ENCODE measurements around the gene ANKRD33B.

Gene ANKRD33B

DNA sequence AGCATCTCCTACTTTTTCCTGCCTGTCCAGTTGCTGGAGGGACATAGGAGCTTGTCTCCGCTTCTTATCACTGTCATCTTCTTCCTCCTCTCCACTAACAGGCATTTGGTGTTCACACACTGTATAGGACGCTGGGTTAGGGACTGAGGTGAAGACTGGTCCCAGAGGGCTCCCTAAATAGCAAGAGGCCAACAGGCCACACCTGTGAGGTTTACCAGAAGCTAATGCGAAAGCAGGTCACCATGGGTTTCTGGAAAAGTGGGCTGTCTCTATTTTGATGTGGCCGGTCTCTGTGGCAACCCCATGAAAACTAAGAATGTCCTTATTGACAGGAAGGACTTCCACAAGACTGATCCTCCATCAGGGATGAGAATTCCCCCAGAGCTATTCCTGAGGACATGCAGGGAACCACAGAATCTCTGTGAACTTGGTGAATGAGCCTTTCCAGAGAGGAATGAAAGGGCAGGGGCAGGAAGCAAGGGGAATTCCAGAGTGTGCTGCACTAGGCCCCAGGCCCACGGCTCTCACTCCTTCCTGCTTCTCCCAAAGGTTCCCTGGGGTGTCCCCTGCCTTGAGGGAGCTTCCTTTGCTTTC, 135.5 kb downstream of the ANKRD33B start:
- Mint-ChIP-seq H3K9me3 (no peaks in the 10 kb centered on the region), H3K4me3 (no peak overlapping the region), H3K4me1 (ENCODE audit: low read depth) (peaks cover 14% of the 10 kb centered on the region), H3K27ac (peak overlapping the region; percentile 15), H3K27me3 (ENCODE audit: low read depth) (no peaks in the 10 kb centered on the region), H3K36me3 (ENCODE audit: low read depth) (peaks cover 4% of the 10 kb centered on the region)

DNA sequence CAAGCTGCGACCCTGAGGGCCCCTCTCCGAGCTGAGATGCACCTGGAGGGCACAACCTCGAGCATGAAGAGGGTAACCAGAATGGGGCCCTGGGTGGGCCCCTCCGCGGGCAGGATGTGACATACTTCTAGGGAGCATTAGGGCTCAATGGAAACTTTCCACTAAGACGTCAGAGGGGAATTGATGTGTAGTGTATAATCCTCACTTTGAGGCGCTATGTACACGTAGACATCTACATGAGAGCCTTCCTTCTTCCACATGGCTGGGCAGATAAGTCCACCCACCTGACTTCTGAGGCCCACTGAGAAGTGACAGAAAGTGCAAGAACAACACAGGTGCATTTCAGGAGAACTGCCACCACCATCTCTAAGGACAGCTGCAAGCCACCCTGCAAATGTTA, 136.1 kb downstream of the ANKRD33B start:
- no peak overlapping the region for H3K27ac Mint-ChIP-seq
- H3K27me3 Mint-ChIP-seq (ENCODE audit: low read depth): no peaks in the 10 kb centered on the region
- H3K4me1 Mint-ChIP-seq (ENCODE audit: low read depth): peaks cover 20% of the 10 kb centered on the region
- no peak overlapping the region for H3K4me3 Mint-ChIP-seq
- peaks cover 4% of the 10 kb centered on the region for H3K36me3 Mint-ChIP-seq (ENCODE audit: low read depth)
- H3K9me3 Mint-ChIP-seq: no peaks in the 10 kb centered on the region

DNA sequence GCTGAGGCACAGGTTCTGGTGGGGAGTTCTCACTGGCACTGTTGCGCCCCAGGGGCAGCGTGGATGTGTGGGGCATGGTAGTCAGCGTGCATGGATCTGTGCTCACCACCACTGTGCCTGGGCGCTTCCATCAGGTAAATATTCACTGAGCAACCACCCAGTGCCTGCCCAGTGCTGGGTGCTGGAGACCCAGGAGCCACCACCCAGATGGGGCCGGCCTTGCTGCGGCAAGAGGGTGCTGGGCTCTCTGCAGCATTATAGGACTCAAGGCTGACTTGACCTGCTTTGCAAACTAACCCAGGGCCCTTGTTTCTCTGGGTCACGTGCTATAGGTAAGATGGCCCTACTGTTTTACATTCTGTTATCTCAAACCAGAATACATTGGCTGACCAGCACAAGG, 136.6 kb downstream of the ANKRD33B start:
- H3K4me3 Mint-ChIP-seq: no peak overlapping the region
- no peaks in the 10 kb centered on the region for H3K27me3 Mint-ChIP-seq (ENCODE audit: low read depth)
- no peaks in the 10 kb centered on the region for H3K9me3 Mint-ChIP-seq
- no peak overlapping the region for H3K27ac Mint-ChIP-seq
- peaks cover 24% of the 10 kb centered on the region for H3K4me1 Mint-ChIP-seq (ENCODE audit: low read depth)
- H3K36me3 Mint-ChIP-seq (ENCODE audit: low read depth): peaks cover 4% of the 10 kb centered on the region

DNA sequence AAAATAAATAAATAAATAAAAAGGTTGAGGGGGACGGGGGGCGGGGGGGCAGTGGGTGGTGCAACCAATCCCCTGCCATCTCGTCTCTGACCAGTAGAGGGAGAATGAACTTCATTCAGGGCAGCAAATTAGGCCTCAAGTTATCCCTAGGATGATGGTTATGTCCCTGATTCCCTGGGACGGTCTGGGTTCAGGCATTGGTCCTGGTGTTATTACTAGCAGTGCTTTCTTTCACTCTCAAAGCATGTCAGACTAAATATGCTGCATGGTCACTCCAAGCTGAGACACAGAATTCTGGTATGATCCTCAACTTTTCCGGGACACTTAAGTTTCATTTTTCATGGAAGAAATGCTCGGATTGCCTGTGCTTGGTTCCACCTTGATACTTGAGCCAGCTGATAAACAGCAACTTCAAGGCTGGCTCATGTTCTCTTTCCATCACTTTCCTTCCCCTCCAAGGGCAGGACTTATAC, 137.7 kb downstream of the ANKRD33B start:
- Mint-ChIP-seq H3K9me3 (no peaks in the 10 kb centered on the region), H3K27ac (no peak overlapping the region), H3K4me1 (ENCODE audit: low read depth) (peaks cover 33% of the 10 kb centered on the region), H3K36me3 (ENCODE audit: low read depth) (peaks cover 4% of the 10 kb centered on the region), H3K4me3 (no peak overlapping the region), H3K27me3 (ENCODE audit: low read depth) (no peaks in the 10 kb centered on the region)

DNA sequence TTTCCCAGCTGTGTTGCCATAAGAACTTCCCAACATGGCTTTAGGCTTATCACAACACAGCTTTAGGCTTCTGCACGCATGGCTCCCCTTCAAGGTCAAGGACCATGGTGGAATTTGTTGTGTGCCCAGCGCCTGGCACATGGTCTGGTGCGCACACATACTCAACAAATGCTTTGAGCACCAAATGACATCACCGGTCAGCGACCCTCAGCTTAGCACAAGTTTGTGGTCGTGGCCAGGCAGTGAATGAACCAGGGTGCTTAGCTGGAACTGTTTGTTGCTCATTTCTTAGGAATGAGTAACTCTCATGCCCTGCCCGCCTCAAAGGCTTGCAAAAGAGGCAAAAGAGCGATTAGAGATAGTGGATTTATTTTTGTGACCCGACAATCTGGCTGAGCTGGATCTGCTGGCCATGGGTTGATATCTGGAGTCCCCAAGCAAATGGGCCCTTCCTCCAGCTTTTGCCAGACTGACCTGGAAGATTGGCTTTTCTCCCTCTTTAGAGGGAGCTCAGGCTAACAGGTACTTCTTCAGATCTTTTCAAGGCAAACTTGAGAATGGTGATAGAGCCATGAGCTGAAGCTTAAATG, 138.3 kb downstream of the ANKRD33B start:
- peaks cover 33% of the 10 kb centered on the region for H3K4me1 Mint-ChIP-seq (ENCODE audit: low read depth)
- H3K4me3 Mint-ChIP-seq: no peak overlapping the region
- no peaks in the 10 kb centered on the region for H3K27me3 Mint-ChIP-seq (ENCODE audit: low read depth)
- H3K27ac Mint-ChIP-seq: no peak overlapping the region
- no peaks in the 10 kb centered on the region for H3K9me3 Mint-ChIP-seq
- peaks cover 4% of the 10 kb centered on the region for H3K36me3 Mint-ChIP-seq (ENCODE audit: low read depth)

DNA sequence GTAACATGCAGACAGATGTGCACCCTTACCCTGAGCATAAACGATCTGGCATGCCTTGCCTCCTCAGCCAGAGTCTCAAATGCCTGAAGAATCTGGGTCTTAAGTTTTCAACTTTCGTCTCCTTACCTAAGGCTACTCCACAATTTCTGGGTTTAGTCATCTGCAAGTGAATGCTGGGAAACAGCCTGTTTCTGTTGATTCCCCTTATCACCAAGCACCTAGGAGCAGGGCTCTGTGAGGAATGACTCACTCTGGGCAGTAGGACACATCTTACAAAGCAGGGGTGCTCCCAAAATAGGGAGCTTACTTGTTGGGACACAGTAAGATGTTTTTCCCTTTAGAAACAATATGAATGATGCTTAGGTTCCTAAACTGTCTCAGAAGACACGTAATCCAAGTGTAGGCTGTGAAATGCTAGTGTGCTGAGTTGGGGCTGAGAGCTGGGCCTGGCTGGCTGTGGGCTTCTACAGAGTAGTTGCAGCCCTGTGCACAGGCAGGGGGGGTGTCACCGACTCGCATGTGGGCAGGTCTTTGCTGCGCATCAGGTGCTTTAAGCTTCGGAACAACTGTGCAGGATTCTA, 139.1 kb downstream of the ANKRD33B start:
- H3K4me3 Mint-ChIP-seq: no peak overlapping the region
- peaks cover 35% of the 10 kb centered on the region for H3K4me1 Mint-ChIP-seq (ENCODE audit: low read depth)
- H3K36me3 Mint-ChIP-seq (ENCODE audit: low read depth): peaks cover 4% of the 10 kb centered on the region
- H3K9me3 Mint-ChIP-seq: no peaks in the 10 kb centered on the region
- no peak overlapping the region for H3K27ac Mint-ChIP-seq
- no peaks in the 10 kb centered on the region for H3K27me3 Mint-ChIP-seq (ENCODE audit: low read depth)

DNA sequence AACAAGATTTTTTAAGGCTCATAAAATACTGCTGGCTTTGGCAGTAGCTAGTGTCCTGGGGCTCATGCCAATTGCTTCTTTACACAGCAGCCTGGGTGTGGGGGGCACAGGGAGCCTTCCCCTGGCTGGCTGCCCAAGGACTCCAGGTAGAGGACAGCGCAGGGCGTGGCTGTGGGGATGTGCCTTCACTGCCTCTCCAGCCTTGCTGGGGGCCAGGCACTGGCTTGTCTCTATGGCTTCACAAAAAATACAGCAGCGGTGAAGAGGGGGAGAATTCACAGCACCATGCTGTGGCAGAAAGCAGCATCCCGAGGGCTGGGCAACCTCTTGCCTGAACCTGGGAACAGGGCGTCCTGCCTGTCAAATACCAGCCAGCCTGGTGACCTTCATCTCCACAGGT, 139.8 kb downstream of the ANKRD33B start:
- peaks cover 4% of the 10 kb centered on the region for H3K36me3 Mint-ChIP-seq (ENCODE audit: low read depth)

DNA sequence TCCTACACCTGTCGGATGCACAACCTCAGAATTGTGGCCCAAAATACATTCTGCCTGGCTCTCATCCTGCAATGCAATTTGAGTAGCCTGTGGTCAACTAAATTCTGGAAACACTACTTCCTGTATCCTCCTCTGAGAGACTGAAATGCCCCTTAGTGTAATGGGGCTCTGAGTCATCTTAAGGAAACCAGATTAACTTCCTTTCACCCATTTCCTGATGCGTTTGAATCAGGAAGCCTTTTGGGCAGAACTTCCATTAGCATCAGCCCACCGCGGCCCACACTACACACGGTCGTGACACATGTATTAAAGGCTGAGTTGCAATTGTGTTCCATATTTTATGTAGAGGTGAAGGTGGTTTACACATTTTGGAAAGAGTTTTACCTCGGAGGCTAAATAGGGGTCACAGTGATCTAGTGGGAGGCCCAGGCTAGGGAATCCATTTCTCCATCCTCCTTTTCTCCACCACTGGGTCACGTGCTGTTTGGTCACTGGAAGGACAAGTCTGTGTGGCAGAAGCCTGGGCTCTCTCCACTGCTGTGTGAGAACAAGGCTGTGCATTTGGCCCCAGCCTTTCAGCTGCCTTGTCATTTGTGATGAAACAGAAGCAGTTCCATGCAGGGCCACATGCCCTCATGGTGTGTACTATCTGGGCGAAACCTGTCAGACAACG, 141.2 kb downstream of the ANKRD33B start:
- peaks cover 4% of the 10 kb centered on the region for H3K36me3 Mint-ChIP-seq (ENCODE audit: low read depth)
- H3K4me1 Mint-ChIP-seq (ENCODE audit: low read depth): peaks cover 38% of the 10 kb centered on the region
- H3K9me3 Mint-ChIP-seq: no peaks in the 10 kb centered on the region
- no peaks in the 10 kb centered on the region for H3K27me3 Mint-ChIP-seq (ENCODE audit: low read depth)
- H3K4me3 Mint-ChIP-seq: no peak overlapping the region
- H3K27ac Mint-ChIP-seq: peak overlapping the region; percentile 41

More for the DNA sequence above, 139.8 kb downstream of the ANKRD33B start:
- Mint-ChIP-seq H3K4me1 (ENCODE audit: low read depth) (peaks cover 39% of the 10 kb centered on the region), H3K9me3 (no peaks in the 10 kb centered on the region), H3K4me3 (no peak overlapping the region), H3K27ac (peak overlapping the region; percentile 28), H3K27me3 (ENCODE audit: low read depth) (no peaks in the 10 kb centered on the region)

DNA sequence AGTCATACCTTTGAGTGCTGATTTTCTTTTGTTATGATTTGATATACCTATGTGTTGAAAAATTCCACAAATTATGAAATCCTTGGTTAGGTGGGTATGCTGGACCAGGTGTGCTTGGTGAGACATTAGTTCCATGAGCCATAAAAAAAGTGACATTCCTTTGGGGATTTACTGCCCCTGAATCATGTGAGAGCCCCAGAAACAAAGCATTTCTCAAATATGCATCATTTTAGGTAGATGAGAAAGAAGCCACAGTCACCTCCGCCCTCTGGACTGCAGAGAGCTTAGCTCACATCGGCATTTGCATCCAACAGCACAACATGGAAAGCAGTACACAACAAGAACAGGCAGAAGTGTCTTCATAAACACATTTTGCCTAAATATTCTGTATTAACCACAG, 141.9 kb downstream of the ANKRD33B start:
- Mint-ChIP-seq H3K9me3 (no peaks in the 10 kb centered on the region), H3K4me3 (no peak overlapping the region), H3K27me3 (ENCODE audit: low read depth) (no peaks in the 10 kb centered on the region), H3K4me1 (ENCODE audit: low read depth) (peaks cover 36% of the 10 kb centered on the region), H3K36me3 (ENCODE audit: low read depth) (peaks cover 4% of the 10 kb centered on the region), H3K27ac (no peak overlapping the region)

DNA sequence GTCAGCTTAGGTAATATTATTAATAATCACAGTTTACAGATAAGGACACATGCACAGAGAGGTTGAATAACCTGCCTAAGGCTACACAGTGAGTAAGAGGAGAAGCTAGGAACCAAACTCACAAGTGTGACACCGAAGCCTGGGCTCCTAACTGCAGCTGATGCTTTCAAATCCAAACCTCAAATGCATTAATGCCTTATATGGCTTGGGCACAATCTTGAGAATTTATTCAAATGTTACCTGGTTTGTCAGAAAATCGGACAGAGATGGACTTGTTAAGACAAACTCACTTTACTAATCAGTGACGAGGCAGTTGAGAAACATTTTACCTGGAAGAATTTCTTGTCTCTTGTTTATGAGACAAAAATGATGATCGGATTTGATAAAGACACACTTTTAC, 142.5 kb downstream of the ANKRD33B start:
- no peaks in the 10 kb centered on the region for H3K9me3 Mint-ChIP-seq
- H3K4me1 Mint-ChIP-seq (ENCODE audit: low read depth): peaks cover 36% of the 10 kb centered on the region
- no peaks in the 10 kb centered on the region for H3K27me3 Mint-ChIP-seq (ENCODE audit: low read depth)
- no peak overlapping the region for H3K27ac Mint-ChIP-seq
- no peak overlapping the region for H3K4me3 Mint-ChIP-seq
- H3K36me3 Mint-ChIP-seq (ENCODE audit: low read depth): peaks cover 4% of the 10 kb centered on the region
